GM20000 (cell line): ENCODE measurements around the gene PSMA5.

ENCODE experiments used
- DNase-seq: peaks from one replicate; pipeline ENCODE4 v3.0.0; 2012; ENCODE audit warnings: low spot score
- CTCF ChIP-seq: IDR thresholded peaks from 2 replicates; pipeline ENCODE4 v1.5.1; 2012; ENCODE audit warnings: mild to moderate bottlenecking, control low read depth; ENCODE audit errors: extremely low read depth, missing control alignments

Gene PSMA5

GRCh38 chr1:109371341-109371739 is 54.9 kb downstream of the PSMA5 start:
- TF ChIP-seq CTCF = no peak
- DNase-seq = no peak

GRCh38 chr1:109370712-109371340 is 55.4 kb downstream of the PSMA5 start:
- no peak for TF ChIP-seq CTCF
- no peak for DNase-seq

- DNase-seq = no peak
- TF ChIP-seq CTCF = no peak
These were observed 57.0 kb downstream of the PSMA5 start for GRCh38 chr1:109369167-109369746.

DNA sequence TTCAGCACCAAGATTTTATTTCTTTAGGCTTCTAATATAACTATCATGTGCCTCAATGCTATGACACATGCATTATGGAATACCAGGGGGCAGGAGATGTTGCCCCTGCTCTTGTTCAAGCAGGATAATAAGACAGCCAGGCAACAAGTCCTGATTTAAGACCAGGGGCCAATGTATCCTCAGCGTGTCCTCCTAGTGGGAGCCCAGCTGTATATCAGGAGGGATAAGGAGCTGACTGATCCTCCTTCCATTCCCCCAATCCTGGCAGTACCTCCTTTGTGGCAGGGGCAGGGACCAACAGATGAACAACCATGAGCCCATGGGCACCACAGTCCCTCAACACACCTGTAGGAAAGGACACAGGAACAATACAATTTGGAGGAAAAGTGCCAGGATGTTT is 57.8 kb downstream of the PSMA5 start:
- no peak for DNase-seq

GRCh38 chr1:109367626-109368025 is 58.6 kb downstream of the PSMA5 start:
- no peak for DNase-seq
- TF ChIP-seq CTCF = no peak

More for the DNA sequence above, 57.8 kb downstream of the PSMA5 start:
- no peak for TF ChIP-seq CTCF

DNA sequence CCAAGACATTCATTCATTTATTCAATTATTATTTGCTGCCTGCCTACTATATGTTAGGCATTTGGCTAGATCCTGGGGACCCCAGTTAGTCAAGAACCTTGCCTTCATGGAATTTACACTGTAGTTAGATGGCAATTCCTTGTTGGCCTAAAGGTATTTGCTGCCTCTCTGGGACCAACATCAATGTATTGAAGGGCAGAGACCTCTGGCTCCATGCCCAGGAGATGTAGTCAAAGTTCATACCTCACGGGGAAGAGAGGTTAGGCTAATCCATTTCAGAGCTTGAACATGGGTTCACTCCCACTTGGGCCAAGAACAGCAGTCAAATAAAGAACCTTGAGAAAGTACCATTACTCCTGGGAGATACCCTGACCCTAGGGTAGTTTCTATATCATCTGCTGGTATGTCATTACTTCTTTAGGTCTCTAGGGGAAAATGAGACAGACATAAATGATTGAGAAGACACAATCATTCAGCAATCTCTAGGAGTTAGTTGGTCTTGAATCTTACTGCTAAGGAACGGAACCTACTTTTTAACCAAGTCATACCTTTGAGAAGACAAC is 60.5 kb downstream of the PSMA5 start:
- TF ChIP-seq CTCF = no peak
- no peak for DNase-seq

DNA sequence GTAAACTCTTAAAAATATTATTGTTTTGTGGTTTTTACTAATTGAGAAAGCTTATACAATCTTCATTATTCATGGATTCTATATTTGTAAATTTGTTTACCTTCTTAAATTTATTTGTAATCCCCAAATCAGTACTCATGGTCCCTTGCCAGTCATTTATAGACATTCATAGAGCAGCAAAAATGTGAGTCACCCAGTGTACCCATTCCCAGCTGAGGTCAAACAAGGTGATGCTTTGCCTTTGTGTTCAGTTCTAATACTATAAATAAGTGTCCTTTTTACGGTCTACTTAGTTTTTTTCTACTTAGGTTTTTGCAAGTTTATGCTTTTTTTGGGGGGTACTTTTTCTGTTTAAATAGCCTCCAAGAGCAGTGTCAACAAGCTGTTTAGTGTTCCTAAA is 64.6 kb downstream of the PSMA5 start:
- no peak for DNase-seq
- no peak for TF ChIP-seq CTCF
